ENCODE data around the gene ANKRD33B. TPM values are rescaled to one million over a fixed set of nuclear protein-coding genes. Genes with fewer than 3 reads are reported as not detected.

Gene ANKRD33B
- total RNA-seq, 1 donor from 2014 or later = 170 TPM

GRCh38 chr5:10704949-10705621 lies 141.2 kb downstream of the ANKRD33B start:
- Mint-ChIP-seq H3K9me3 (no peaks in the 10 kb centered on the region), H3K27ac (no peak overlapping the region), H3K27me3 (no peaks in the 10 kb centered on the region), H3K4me3 (no peak overlapping the region), H3K36me3 (ENCODE audit: low read depth) (peaks cover 14% of the 10 kb centered on the region), H3K4me1 (peaks cover 45% of the 10 kb centered on the region)
- CTCF ChIA-PET = no interaction called here
- POLR2A ChIA-PET = interaction anchor here (0.5 kb wide), 1 partner anchor 9 kb away, joined by 3 read pairs; no protein-coding TSS in a partner anchor
- DNase-seq (no peak), ATAC-seq (ENCODE audit: low read depth) (no peak)
- intact Hi-C loops (cut with micrococcal nuclease) = loop anchor here (5.0 kb wide), 1 partner anchor 143 kb away; the partner anchor contains the start of gene ANKRD33B
- TF ChIP-seq CTCF (IDR thresholded peaks at IDR 0.05) = no peak

GRCh38 chr5:10705747-10706146 lies 141.9 kb downstream of the ANKRD33B start:
- no peaks in the 10 kb centered on the region for H3K9me3 Mint-ChIP-seq
- no peak overlapping the region for H3K4me3 Mint-ChIP-seq
- no peak for DNase-seq
- H3K27me3 Mint-ChIP-seq = no peaks in the 10 kb centered on the region
- peaks cover 38% of the 10 kb centered on the region for H3K4me1 Mint-ChIP-seq
- H3K36me3 Mint-ChIP-seq (ENCODE audit: low read depth) = peaks cover 18% of the 10 kb centered on the region
- intact Hi-C loops (cut with micrococcal nuclease) = no loop called here
- ATAC-seq (ENCODE audit: low read depth) = no peak
- H3K27ac Mint-ChIP-seq = no peak overlapping the region
- TF ChIP-seq CTCF (IDR thresholded peaks at IDR 0.05) = no peak
- CTCF ChIA-PET = no interaction called here
- POLR2A ChIA-PET = no interaction called here

DNA sequence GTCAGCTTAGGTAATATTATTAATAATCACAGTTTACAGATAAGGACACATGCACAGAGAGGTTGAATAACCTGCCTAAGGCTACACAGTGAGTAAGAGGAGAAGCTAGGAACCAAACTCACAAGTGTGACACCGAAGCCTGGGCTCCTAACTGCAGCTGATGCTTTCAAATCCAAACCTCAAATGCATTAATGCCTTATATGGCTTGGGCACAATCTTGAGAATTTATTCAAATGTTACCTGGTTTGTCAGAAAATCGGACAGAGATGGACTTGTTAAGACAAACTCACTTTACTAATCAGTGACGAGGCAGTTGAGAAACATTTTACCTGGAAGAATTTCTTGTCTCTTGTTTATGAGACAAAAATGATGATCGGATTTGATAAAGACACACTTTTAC lies 142.5 kb downstream of the ANKRD33B start:
- Mint-ChIP-seq H3K9me3 (no peaks in the 10 kb centered on the region), H3K4me3 (no peak overlapping the region), H3K27me3 (no peaks in the 10 kb centered on the region), H3K27ac (no peak overlapping the region), H3K4me1 (peaks cover 34% of the 10 kb centered on the region), H3K36me3 (ENCODE audit: low read depth) (peaks cover 20% of the 10 kb centered on the region)
- POLR2A ChIA-PET = no interaction called here
- CTCF ChIA-PET = no interaction called here
- TF ChIP-seq CTCF (IDR thresholded peaks at IDR 0.05) = no peak
- intact Hi-C loops (cut with micrococcal nuclease) = no loop called here
- ATAC-seq (ENCODE audit: low read depth) (no peak), DNase-seq (no peak)

Other genes with a start within 250 kb of the ANKRD33B start
- gene MARCHF6, start 210.4 kb upstream of the ANKRD33B start, total RNA-seq = 116 and 124 TPM in 2 replicates
- gene ROPN1L, start 122.2 kb upstream of the ANKRD33B start, total RNA-seq = 0.49 TPM in 1 of 2 replicates, not detected in the other
- gene DAP, start 197.2 kb downstream of the ANKRD33B start, total RNA-seq = 50.5 and 51.3 TPM in 2 replicates

All from activated B cell treated with CpG ODN at 0.5 μM for 24 hours (primary cell).